Activated naive CD4-positive, alpha-beta T cell treated with anti-CD3 and anti-CD28 coated beads, Interleukin-2, amount 10 ng/mL, durations not matched to agents 5 hours and 36 hours (primary cell): ENCODE results near the gene TRIM39. TPM values are rescaled to one million over a fixed set of nuclear protein-coding genes. Genes with fewer than 3 reads are reported as not detected.

Source experiments
- total RNA-seq, 2 experiments: library from RNA; stranded (reverse); gene quantifications; one replicate each; pipeline ENCODE4 v1.2.3, GENCODE V29; 2021

Gene TRIM39
- 10 to 100 TPM; 15.3 to 17.2 TPM for total RNA-seq

DNA sequence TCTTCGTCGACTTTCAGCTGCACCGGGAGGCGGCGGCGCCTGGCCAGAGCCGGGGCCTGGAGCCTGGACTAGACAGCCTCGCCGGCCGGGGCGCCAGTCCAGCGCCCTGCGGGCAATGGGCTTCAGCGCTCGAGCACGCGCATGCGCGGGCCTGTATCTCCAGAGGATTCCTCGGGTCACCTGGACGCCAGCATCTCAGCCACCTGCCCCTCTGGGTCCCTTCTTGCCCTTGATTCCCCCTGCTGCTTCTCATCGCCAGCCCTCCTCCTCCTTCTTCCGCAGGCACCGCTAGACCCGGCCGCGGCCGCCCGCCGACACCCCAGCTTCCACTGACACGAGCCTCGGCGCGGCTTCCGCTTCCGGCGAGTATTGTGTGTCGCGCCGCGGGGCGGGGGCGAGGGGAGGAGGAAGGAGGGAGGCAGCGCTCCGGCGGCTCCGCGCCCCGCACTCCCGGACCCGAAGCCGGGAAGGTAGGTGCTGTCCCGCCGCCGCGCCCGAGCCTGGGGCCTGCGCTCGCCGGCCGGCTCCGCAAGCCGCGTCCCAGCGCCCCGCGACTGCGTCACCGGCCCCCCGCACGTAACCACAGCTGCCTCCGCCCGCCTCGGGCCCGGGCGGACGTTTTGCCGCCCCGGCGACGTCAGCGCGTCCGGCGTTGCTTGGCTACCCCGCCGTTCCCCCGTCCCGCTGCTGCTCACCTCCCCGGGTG is at the start of gene TRIM39:
TRIM39 (plus strand) TSS at position 402 of the 706 bp plus-strand sequence. CDS start 2,391 bp downstream, outside the sequence.

DNA sequence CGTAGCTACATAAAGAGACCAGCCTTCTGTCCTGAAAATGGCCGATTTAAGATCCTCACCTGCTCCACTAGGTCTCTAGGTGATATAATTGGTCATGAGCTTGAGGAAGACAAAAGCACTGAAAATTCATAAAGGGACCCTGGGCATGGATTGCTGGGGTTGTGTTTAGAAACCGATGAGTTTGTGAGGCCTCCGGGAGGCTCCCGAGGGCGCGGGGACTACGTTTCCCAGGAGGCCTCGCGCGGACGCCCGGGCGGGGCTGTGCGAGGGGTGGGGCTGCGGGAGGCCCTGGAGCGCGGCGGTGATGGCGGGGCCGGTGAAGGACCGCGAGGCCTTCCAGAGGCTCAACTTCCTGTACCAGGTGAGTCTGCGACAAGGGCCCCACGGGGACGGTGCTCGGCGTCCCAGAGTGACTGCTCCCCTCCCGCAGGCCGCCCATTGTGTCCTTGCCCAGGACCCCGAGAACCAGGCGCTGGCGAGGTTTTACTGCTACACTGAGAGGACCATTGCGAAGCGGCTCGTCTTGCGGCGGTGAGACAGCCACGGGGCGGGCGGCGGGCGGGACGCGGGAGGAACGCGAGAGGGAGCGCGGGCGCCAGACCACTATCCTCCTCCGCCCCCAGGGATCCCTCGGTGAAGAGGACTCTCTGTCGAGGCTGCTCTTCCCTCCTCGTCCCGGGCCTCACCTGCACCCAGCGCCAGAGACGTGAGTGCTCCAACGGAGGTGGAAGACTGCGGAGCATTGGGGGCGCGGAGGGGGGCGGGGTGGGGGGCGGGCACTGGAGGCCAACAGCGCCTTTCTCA is 18.3 kb downstream of the TRIM39 start, which contains the start of gene RPP21:
RPP21 (plus strand) TSS at position 289 of the 804 bp plus-strand sequence; CDS start at position 305, 16 bp downstream.

Other genes starting within 250 kb of the TRIM39 start
- gene TRIM31, start 213.8 kb upstream of the TRIM39 start, total RNA-seq = not detected
- gene TRIM40, start 190.8 kb upstream of the TRIM39 start, total RNA-seq = not detected
- not detected for gene TRIM10, start 165.7 kb upstream of the TRIM39 start, total RNA-seq
- not detected for gene TRIM15, start 163.4 kb upstream of the TRIM39 start, total RNA-seq
- gene TRIM26, start 113.5 kb upstream of the TRIM39 start, total RNA-seq = 10 to 100 TPM; 61.4 to 66.1 TPM
- gene RPP21, start 18.2 kb downstream of the TRIM39 start, total RNA-seq = 10 to 100 TPM; 35.2 to 37.7 TPM
- 100 to 1,000 TPM; 919 to 935 TPM for gene HLA-E, start 162.6 kb downstream of the TRIM39 start, total RNA-seq
- gene GNL1, start 229.6 kb downstream of the TRIM39 start, total RNA-seq = 10 to 100 TPM; 65.9 to 67.0 TPM
- 10 to 100 TPM; 14.9 to 16.1 TPM for gene PRR3, start 230.4 kb downstream of the TRIM39 start, total RNA-seq
- 10 to 100 TPM; 67.6 to 72.8 TPM for gene ABCF1, start 244.5 kb downstream of the TRIM39 start, total RNA-seq